ENCODE results near the gene TOX3.

Gene TOX3

DNA sequence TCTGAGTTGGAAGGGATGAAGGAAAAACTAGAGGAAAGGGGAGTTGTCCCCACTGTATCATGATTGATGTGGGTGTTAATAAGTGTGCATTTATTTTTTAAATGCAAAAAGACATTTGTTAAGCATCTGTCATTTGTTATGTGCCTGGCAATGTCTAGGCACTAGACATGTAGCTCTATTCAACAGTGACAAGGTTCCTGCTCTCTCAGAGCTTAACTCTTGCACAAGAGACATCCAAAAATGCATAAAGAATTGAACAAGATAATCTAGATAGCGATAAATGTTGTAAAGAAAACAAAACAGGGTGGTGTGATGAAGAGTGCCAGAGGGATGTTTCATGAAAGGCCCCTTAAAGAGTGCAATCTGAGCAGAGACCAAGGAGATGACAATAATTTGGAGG, 148.9 kb downstream of the TOX3 start:
- no peak for DNase-seq (ENCODE audit: low read depth in 2 of 2)

GRCh38 chr16:52393448-52393847, 153.5 kb downstream of the TOX3 start:
- no peak for DNase-seq (ENCODE audit: low read depth in 2 of 2)

DNA sequence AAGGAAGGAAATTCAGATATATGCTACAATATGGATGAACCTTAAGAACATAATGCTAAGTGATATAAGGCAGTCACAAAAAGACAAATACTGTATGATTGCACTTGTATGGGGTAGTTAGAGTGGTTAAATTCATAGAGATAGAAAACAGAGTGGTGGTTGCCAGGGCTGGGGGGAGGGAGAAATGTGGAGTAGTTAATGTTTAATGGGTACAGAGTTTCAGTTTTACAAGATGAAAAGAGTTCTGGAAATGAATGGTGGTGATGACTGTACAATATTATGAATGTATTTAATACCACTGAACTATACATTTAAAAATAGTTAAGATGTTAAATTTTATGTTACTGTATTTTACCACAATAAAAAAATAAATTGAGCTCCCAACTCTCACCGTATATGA, 157.9 kb downstream of the TOX3 start:
- DNase-seq (ENCODE audit: low read depth in 2 of 2) = no peak

All from stimulated activated CD8-positive, alpha-beta memory T cell treated with anti-CD3 and anti-CD28 coated beads, Interleukin-7, amount 100 ng/mL, for 1 hour (primary cell).